Measurements from ENCODE around the gene DTX3.
"Not testable (repeated sequence)": the region's sequence is repeated elsewhere in the genome, so short reads cannot be mapped to it uniquely, and the experiment has no call there.

DTX3 gene

GRCh38 chr12:57583008-57583831, 21.4 kb upstream of the DTX3 start:
- in situ Hi-C loops (cut with MboI; ENCODE audit: low sequenced_read_pairs) = no loop called here

- in situ Hi-C loops (cut with MboI; ENCODE audit: low sequenced_read_pairs) = no loop called here
Measured at GRCh38 chr12:57584050-57584449, 20.6 kb upstream of the DTX3 start.

GRCh38 chr12:57584690-57585089, 19.9 kb upstream of the DTX3 start:
- in situ Hi-C loops (cut with MboI; ENCODE audit: low sequenced_read_pairs) = no loop called here

- in situ Hi-C loops (cut with MboI; ENCODE audit: low sequenced_read_pairs) = no loop called here
Measured at GRCh38 chr12:57585156-57585555, 19.5 kb upstream of the DTX3 start.

- in situ Hi-C loops (cut with MboI; ENCODE audit: low sequenced_read_pairs) = no loop called here
Measured at GRCh38 chr12:57586128-57586527, 18.5 kb upstream of the DTX3 start.

GRCh38 chr12:57586832-57587429, 17.7 kb upstream of the DTX3 start:
- in situ Hi-C loops (cut with MboI; ENCODE audit: low sequenced_read_pairs) = no loop called here

GRCh38 chr12:57588951-57589610, 15.5 kb upstream of the DTX3 start:
- in situ Hi-C loops (cut with MboI; ENCODE audit: low sequenced_read_pairs) = not testable (repeated sequence)

GRCh38 chr12:57590479-57590863, 14.2 kb upstream of the DTX3 start:
- in situ Hi-C loops (cut with MboI; ENCODE audit: low sequenced_read_pairs) = no loop called here

- in situ Hi-C loops (cut with MboI; ENCODE audit: low sequenced_read_pairs) = no loop called here
Measured at GRCh38 chr12:57590864-57591781, 13.5 kb upstream of the DTX3 start, which contains the start of gene PIP4K2C. TSS of gene PIP4K2C (plus strand) at chr12:57591192. CDS start at chr12:57591290, 98 bp downstream.

GRCh38 chr12:57591782-57592325, 12.8 kb upstream of the DTX3 start:
- in situ Hi-C loops (cut with MboI; ENCODE audit: low sequenced_read_pairs) = no loop called here

- in situ Hi-C loops (cut with MboI; ENCODE audit: low sequenced_read_pairs) = no loop called here
Measured at GRCh38 chr12:57592551-57593165, 12.0 kb upstream of the DTX3 start.

GRCh38 chr12:57593187-57593586, 11.4 kb upstream of the DTX3 start:
- in situ Hi-C loops (cut with MboI; ENCODE audit: low sequenced_read_pairs) = no loop called here

GRCh38 chr12:57600395-57600794, 4.2 kb upstream of the DTX3 start:
- in situ Hi-C loops (cut with MboI; ENCODE audit: low sequenced_read_pairs) = no loop called here

- in situ Hi-C loops (cut with MboI; ENCODE audit: low sequenced_read_pairs) = no loop called here
Measured at GRCh38 chr12:57602544-57602943, 2.1 kb upstream of the DTX3 start.

- in situ Hi-C loops (cut with MboI; ENCODE audit: low sequenced_read_pairs) = no loop called here
Measured at GRCh38 chr12:57603324-57603723, 1.3 kb upstream of the DTX3 start.

GRCh38 chr12:57603815-57604453, 690 bp upstream of the DTX3 start:
- in situ Hi-C loops (cut with MboI; ENCODE audit: low sequenced_read_pairs) = no loop called here

GRCh38 chr12:57604992-57605810, 577 bp downstream of the DTX3 start:
- in situ Hi-C loops (cut with MboI; ENCODE audit: low sequenced_read_pairs) = no loop called here

- in situ Hi-C loops (cut with MboI; ENCODE audit: low sequenced_read_pairs) = no loop called here
Measured at GRCh38 chr12:57605811-57606311, 1.2 kb downstream of the DTX3 start.

GRCh38 chr12:57606399-57606798, 1.8 kb downstream of the DTX3 start:
- in situ Hi-C loops (cut with MboI; ENCODE audit: low sequenced_read_pairs) = no loop called here
